GM15510 (cell line): Measurements from ENCODE around the gene CHAMP1.

ENCODE experiments used
- POLR2A ChIP-seq: IDR thresholded peaks from 3 replicates; pipeline ENCODE4 v1.6.1; 2011; ENCODE audit warnings: borderline replicate concordance; ENCODE audit not compliant: insufficient read length; ENCODE audit errors: extremely low read depth

CHAMP1 gene

GRCh38 chr13:114285166-114285808 lies 29.0 kb upstream of the CHAMP1 start:
- no peak for TF ChIP-seq POLR2A

- no peak for TF ChIP-seq POLR2A
Observed at GRCh38 chr13:114286808-114287207, 27.5 kb upstream of the CHAMP1 start.

- no peak for TF ChIP-seq POLR2A
Observed at GRCh38 chr13:114288157-114288591, 26.1 kb upstream of the CHAMP1 start.

- TF ChIP-seq POLR2A, result no peak
Observed at GRCh38 chr13:114296448-114296847, 17.9 kb upstream of the CHAMP1 start.

DNA sequence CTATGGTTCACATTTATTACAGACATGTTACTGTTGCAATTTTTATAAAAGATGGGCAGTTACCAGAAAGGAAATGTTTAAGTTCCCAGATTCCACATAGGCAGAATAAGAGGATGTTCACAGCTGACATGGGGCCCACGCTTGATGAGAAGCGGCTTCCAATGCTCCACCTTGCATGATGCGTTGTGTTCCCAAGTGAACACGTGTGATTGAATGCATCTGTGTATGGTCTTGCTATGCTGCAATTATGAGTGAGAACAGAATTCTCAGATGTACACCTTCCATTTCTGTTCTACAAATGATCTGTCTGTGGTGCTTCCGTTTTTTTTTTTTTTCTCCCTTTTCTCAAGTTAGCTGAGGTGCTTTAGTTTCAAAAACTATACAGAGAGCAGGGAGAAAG lies 17.4 kb upstream of the CHAMP1 start:
- no peak for TF ChIP-seq POLR2A

GRCh38 chr13:114298866-114299265 lies 15.4 kb upstream of the CHAMP1 start:
- no peak for TF ChIP-seq POLR2A

DNA sequence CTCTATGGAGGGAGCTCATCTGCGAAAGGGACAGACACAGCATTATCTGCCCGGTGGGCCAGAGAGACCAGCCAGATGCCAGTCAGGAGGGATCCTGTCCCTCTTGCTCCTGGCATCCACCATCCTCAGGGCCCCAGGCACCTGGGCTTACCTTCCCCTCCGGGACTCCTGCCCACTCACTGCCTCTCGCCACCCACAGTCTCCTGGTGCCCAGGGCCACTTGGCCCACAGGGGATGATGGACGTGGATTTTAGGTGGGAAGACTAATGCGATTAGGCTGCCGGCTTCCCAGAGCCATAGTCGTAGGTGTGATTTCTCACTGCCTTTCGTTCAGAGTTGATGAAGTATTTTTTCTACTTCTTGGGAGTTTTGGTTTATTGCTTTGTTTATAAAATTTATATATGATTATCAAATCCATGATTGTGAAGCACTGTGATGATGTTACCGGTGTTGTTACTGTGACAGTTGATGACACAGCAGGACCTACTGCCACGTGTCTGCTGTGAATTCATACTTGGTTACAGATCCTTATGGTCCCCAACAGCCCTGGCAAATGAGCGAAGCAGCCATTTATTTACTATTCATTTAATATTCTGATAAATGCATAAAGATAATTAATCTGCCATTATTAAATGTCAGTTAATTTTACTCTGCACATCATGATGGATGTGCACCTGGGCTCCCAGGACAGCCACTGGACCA lies 14.5 kb upstream of the CHAMP1 start:
- TF ChIP-seq POLR2A, result no peak

GRCh38 chr13:114303700-114304327 lies 10.5 kb upstream of the CHAMP1 start:
- TF ChIP-seq POLR2A, result no peak

DNA sequence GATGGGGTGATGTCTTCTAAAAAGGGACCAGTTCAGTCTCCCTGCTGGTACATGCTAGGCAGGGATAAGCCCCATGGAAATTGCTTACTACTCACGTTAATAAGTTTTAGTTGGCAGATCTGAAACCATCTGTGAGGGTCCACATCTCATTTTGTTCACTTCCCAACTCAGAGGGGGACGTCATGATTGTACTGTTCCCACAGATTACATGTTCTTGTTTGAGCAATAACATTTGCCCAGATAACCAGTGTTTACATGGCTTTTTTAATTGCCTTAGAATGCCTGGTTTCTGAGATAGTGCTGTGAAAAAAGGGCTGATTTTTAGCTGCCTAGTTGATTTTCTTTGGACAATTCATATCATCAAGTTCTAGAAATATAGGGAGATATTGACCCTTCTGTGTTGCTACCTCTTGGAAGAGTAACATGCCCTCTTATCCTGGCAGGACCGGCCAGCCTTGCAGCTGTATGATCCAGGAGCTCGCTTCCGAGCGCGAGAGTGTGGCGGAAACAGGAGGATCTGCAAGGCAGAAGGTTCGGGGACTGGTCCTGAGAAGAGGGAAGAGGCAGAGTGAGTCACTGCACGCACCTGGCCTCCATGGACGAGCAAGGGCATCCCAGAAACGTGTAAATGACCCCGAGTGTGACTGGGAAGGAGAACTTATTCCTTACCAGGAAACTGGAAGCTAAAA lies 9.8 kb upstream of the CHAMP1 start:
- no peak for TF ChIP-seq POLR2A

DNA sequence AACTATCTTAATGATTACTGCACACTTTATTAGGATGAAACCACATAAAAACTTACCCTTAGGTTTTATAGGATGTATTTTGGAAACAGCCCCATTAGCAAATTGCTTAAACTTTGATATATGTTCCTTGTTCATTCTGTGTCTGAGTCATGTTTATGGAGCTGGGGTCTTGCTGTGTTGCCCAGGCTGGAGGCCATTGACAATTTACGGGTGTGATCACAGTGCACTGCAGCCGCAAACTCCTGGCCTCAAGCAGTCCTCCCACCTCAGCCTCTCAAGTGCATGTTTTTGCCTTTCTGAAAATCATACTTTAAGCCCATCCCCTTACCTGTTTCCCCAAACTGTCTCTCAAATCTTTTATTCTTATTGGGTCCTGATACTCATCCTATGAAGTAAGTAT lies 5.2 kb upstream of the CHAMP1 start:
- no peak for TF ChIP-seq POLR2A

DNA sequence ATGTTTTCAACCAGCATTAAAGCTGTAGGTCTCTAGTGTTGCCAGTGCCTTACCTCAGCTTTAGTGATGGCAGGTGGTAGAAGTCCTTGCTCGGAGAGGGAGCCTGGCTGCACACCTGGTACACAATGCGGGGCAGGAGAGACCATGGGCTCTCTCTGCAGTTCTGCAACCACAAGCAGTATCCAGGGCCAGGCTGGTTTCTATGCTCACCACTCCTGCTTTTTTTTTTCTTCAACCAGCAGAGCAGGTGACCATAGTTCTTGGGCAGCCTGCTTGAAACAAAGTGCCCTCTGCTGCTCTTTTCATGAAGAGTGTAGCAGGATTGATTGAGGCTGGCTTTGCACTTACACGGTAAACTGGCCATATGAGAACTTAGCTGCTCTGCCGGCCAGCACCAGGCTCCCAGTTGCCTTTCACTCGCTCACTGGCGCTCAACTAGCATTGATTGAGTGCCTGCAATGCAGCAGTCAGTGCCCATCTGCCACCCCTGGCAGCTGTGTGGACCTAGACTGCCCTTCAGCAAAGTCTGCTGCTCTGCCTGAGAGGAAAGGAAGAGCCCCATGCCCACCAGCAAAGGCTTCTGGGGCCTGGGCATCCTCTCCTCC lies 4.4 kb upstream of the CHAMP1 start:
- no peak for TF ChIP-seq POLR2A

GRCh38 chr13:114310956-114311355 lies 3.3 kb upstream of the CHAMP1 start:
- no peak for TF ChIP-seq POLR2A

- no peak for TF ChIP-seq POLR2A
Observed at GRCh38 chr13:114311387-114311786, 2.9 kb upstream of the CHAMP1 start.

DNA sequence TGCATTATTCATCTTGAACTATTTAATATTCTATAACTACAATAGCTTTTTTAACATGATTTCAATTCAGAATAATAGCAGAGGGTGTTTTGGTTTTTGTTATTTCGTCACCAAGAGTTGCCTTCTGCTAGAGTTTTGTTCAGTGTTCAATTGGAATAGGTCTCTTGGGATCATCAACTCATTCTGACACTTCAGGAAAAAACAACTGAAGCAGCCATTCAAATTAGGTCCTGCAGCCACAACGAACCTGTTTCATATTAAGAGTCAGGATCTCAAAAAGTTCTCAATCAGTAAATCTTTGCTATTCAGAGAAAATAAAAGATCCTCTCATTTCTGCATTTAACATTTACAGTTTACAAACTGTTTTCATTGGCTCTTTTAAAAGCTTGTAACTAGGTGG lies 2.4 kb upstream of the CHAMP1 start:
- no peak for TF ChIP-seq POLR2A
